ENCODE measurements around the gene CDC14A. TPM values are rescaled to one million over a fixed set of nuclear protein-coding genes. Genes with fewer than 3 reads are reported as not detected.

The CDC14A gene
- total and polyA plus RNA-seq, 10 donors, result 3.8 to 58.5 (median 27.3) TPM

GRCh38 chr1:100565533-100565932 lies 213.2 kb downstream of the CDC14A start:
- no peak for DNase-seq
- Histone ChIP-seq H3K36me3 (no peaks in the 10 kb centered on the region), H3K4me1 (no peaks in the 10 kb centered on the region), H3K27me3 (replicated peaks in 1 of 7) (no peaks in the 10 kb centered on the region), H3K4me3 (no peak overlapping the region), H3K27ac (no peak overlapping the region), H3K9me3 (peaks cover 0 to 4% (median 0%) of the 10 kb centered on the region in 8 donors)
- intact Hi-C loops (cut with DNase I; ENCODE audit: low total_unique reads), result no loop called here
- 70 to 76% (median 72%) methylated on average over 3 of the region's 3 CpGs for WGBS, 5 donors
- TF ChIP-seq CTCF (IDR thresholded peaks at IDR 0.05 in 8 of 11, conservative IDR thresholded peaks at IDR 0.05 in 3 of 11) (no peak), POLR2AphosphoS5 (IDR thresholded peaks at IDR 0.05) (no peak), POLR2A (IDR thresholded peaks at IDR 0.05) (no peak)

- 65 to 86% (median 80%) methylated on average over 5 of the region's 5 CpGs for WGBS, 5 donors
- no peaks in the 10 kb centered on the region for H3K4me1 ChIP-seq
- TF ChIP-seq CTCF (IDR thresholded peaks at IDR 0.05 in 8 of 11, conservative IDR thresholded peaks at IDR 0.05 in 3 of 11) (no peak), POLR2AphosphoS5 (IDR thresholded peaks at IDR 0.05) (no peak), POLR2A (IDR thresholded peaks at IDR 0.05) (no peak)
- H3K36me3 ChIP-seq, result no peaks in the 10 kb centered on the region
- peaks cover 0 to 7% (median 0%) of the 10 kb centered on the region in 8 donors for H3K9me3 ChIP-seq
- DNase-seq, result no peak
- H3K27ac ChIP-seq, result no peak overlapping the region
- no peak overlapping the region for H3K4me3 ChIP-seq
- H3K27me3 ChIP-seq (replicated peaks in 1 of 7), result no peaks in the 10 kb centered on the region
- intact Hi-C loops (cut with DNase I; ENCODE audit: low total_unique reads), result no loop called here
Measured at GRCh38 chr1:100565937-100566699, 213.8 kb downstream of the CDC14A start.

- H3K36me3 ChIP-seq, result no peaks in the 10 kb centered on the region
- peaks cover 0 to 8% (median 0%) of the 10 kb centered on the region in 8 donors for H3K9me3 ChIP-seq
- TF ChIP-seq CTCF (IDR thresholded peaks at IDR 0.05 in 8 of 11, conservative IDR thresholded peaks at IDR 0.05 in 3 of 11), result no peak
- TF ChIP-seq POLR2A (IDR thresholded peaks at IDR 0.05), result no peak
- TF ChIP-seq POLR2AphosphoS5 (IDR thresholded peaks at IDR 0.05), result no peak
- no peak overlapping the region for H3K4me3 ChIP-seq
- intact Hi-C loops (cut with DNase I; ENCODE audit: low total_unique reads), result no loop called here
- no peak overlapping the region for H3K27ac ChIP-seq
- no peaks in the 10 kb centered on the region for H3K27me3 ChIP-seq (replicated peaks in 1 of 7)
- no peak for DNase-seq
- 0 to 2% (median 0%) methylated on average over 1 of the region's 1 CpG for WGBS, 5 donors
- no peaks in the 10 kb centered on the region for H3K4me1 ChIP-seq
Measured at GRCh38 chr1:100567062-100567461, 214.8 kb downstream of the CDC14A start.

Other genes starting within 250 kb of the CDC14A start
- gene SASS6, start 219.6 kb upstream of the CDC14A start, total RNA-seq, result 1 to 10 TPM; 3.7 to 9.2 (median 4.6) TPM
- 1 to 10 TPM; 2.7 to 3.1 (median 2.8) TPM for gene SASS6, start 219.6 kb upstream of the CDC14A start, polyA plus RNA-seq
- 10 to 100 TPM; 20.9 to 37.6 (median 27.9) TPM for gene TRMT13, start 219.3 kb upstream of the CDC14A start, total RNA-seq
- gene TRMT13, start 219.3 kb upstream of the CDC14A start, polyA plus RNA-seq, result 10 to 100 TPM; 14.0 to 15.0 (median 14.3) TPM
- gene LRRC39, start 174.2 kb upstream of the CDC14A start, total RNA-seq, result 1 to 10 TPM in 5 of 7 donors, under 1 TPM in 2; 0.51 to 2.2 (median 1.1) TPM
- 1 to 10 TPM in 2 of 3 donors, under 1 TPM in 1; 0.96 to 3.1 (median 1.5) TPM for gene LRRC39, start 174.2 kb upstream of the CDC14A start, polyA plus RNA-seq
- 10 to 100 TPM in 3 of 7 donors, 1 to 10 TPM in 4; 5.5 to 13.4 (median 9.9) TPM for gene DBT, start 102.7 kb upstream of the CDC14A start, total RNA-seq
- 1 to 10 TPM; 1.8 to 2.4 (median 2.3) TPM for gene DBT, start 102.7 kb upstream of the CDC14A start, polyA plus RNA-seq
- gene RTCA, start 86.3 kb upstream of the CDC14A start, total RNA-seq, result 10 to 100 TPM; 26.3 to 42.6 (median 33.1) TPM
- 10 to 100 TPM; 19.7 to 26.8 (median 25.5) TPM for gene RTCA, start 86.3 kb upstream of the CDC14A start, polyA plus RNA-seq
- 10 to 100 TPM in 4 of 7 donors, 1 to 10 TPM in 3; 2.8 to 22.7 (median 13.0) TPM for gene GPR88, start 185.6 kb downstream of the CDC14A start, total RNA-seq
- gene GPR88, start 185.6 kb downstream of the CDC14A start, polyA plus RNA-seq, result 1 to 10 TPM in 1 of 3 donors, under 1 TPM in 2; 0.70 to 1.2 (median 0.93) TPM